ENCODE results near the gene CHST5. TPM values are rescaled to one million over a fixed set of nuclear protein-coding genes. Genes with fewer than 3 reads are reported as not detected.

CHST5 gene
- total and polyA plus RNA-seq, 2 donors (not counting 3 experiments of a cell fraction or from before 2014, with no cell fraction given), result 0.23 to 0.29 TPM

DNA sequence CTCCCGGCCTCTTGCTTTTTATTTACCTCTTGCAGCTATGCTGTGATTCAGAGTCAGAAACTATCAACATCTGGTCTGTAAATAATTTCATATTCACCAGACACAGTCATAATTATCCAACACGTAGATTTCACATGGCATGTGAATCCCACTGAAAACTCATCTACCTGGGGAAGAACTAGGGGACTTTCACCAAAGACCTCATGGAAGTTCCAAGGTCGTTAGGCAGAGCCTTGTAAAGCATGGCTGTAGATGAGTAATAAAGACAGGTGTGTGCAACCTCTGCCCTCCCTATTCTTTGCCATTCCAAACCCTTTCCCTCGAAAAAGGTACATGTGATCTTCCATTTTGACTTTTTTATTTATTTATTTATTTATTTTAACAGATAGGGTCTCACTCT, 1.9 kb upstream of the CHST5 start:
- no peaks in the 10 kb centered on the region for H3K27me3 ChIP-seq (ENCODE audit: control insufficient read depth in 2 of 2, insufficient read depth in 2 of 2, low read length in 2 of 2)
- no peak for DNase-seq (ENCODE audit: low read depth, low spot score)
- H3K4me1 ChIP-seq (ENCODE audit: control insufficient read depth, extremely low read depth, insufficient read depth, low read length), result no peaks in the 10 kb centered on the region
- H3K9ac ChIP-seq (replicated peaks; ENCODE audit: extremely low read depth, insufficient read depth, low read length), result no peak overlapping the region
- H2AFZ ChIP-seq (ENCODE audit: low read depth, low read length), result no peak overlapping the region
- H3K4me3 ChIP-seq (replicated peaks in 1 of 3; ENCODE audit: insufficient read depth in 1 of 3, low read depth in 1 of 3, low read length in 3 of 3), result no peak overlapping the region
- no TSS peak for BruUV-seq (replicated peaks)
- H3K9me3 ChIP-seq (replicated peaks; ENCODE audit: control insufficient read depth, insufficient read depth, low read length), result no peaks in the 10 kb centered on the region
- ChIA-PET CTCF (interaction anchor here (0.7 to 1.0 kb wide), 3 partner anchors 13 to 21 kb away, joined by 3 to 4 read pairs (median 3); no protein-coding TSS in a partner anchor), POLR2A (no interaction called here)
- H3K4me2 ChIP-seq (ENCODE audit: insufficient read depth, low read length), result no peak overlapping the region
- no peak overlapping the region for H3K27ac ChIP-seq (ENCODE audit: insufficient read depth, low read depth, low read length)
- no peak for TF ChIP-seq FOS (IDR thresholded peaks at IDR 0.05; ENCODE audit: borderline replicate concordance, insufficient read depth, low read length)
- no peak for TF ChIP-seq EZH2 (IDR thresholded peaks at IDR 0.05; ENCODE audit: borderline replicate concordance, low read depth, low read length, severe bottlenecking)
- TF ChIP-seq MYC (IDR thresholded peaks at IDR 0.05; ENCODE audit: low read depth, low read length), result no peak
- TF ChIP-seq, protein P1, sequence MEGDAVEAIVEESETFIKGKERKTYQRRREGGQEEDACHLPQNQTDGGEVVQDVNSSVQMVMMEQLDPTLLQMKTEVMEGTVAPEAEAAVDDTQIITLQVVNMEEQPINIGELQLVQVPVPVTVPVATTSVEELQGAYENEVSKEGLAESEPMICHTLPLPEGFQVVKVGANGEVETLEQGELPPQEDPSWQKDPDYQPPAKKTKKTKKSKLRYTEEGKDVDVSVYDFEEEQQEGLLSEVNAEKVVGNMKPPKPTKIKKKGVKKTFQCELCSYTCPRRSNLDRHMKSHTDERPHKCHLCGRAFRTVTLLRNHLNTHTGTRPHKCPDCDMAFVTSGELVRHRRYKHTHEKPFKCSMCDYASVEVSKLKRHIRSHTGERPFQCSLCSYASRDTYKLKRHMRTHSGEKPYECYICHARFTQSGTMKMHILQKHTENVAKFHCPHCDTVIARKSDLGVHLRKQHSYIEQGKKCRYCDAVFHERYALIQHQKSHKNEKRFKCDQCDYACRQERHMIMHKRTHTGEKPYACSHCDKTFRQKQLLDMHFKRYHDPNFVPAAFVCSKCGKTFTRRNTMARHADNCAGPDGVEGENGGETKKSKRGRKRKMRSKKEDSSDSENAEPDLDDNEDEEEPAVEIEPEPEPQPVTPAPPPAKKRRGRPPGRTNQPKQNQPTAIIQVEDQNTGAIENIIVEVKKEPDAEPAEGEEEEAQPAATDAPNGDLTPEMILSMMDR (IDR thresholded peaks at IDR 0.05; ENCODE audit: extremely low read depth in 1 of 2, insufficient read depth in 1 of 2, low read depth in 1 of 2, low read length in 2 of 2), result no peak
- no peak for TF ChIP-seq POLR2A (IDR thresholded peaks at IDR 0.05; ENCODE audit: low read depth, low read length)
- TF ChIP-seq, protein P2, sequence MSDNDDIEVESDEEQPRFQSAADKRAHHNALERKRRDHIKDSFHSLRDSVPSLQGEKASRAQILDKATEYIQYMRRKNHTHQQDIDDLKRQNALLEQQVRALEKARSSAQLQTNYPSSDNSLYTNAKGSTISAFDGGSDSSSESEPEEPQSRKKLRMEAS (IDR thresholded peaks at IDR 0.05; ENCODE audit: insufficient read depth, insufficient read length), result no peak
- TF ChIP-seq JUN (IDR thresholded peaks at IDR 0.05; ENCODE audit: borderline replicate concordance, insufficient read depth, insufficient read length, low read depth), result no peak
- TF ChIP-seq POLR2AphosphoS5 (IDR thresholded peaks at IDR 0.05; ENCODE audit: insufficient read depth, low read depth, low read length), result no peak
- no peak for TF ChIP-seq GATA2 (IDR thresholded peaks at IDR 0.05; ENCODE audit: insufficient read depth, insufficient read length, low read depth, low read length)
- intact Hi-C loops (cut with micrococcal nuclease), result no loop called here
- FAIRE-seq, result no peak
- dilution Hi-C loops (cut with MboI; ENCODE audit: extremely low pct_ligation_motif_present, low sequenced_read_pairs), result no loop called here
- H4K20me1 ChIP-seq (replicated peaks; ENCODE audit: control insufficient read depth, extremely low read depth, insufficient read depth, low read length), result no peaks in the 10 kb centered on the region
- no peaks in the 10 kb centered on the region for H3K36me3 ChIP-seq (ENCODE audit: control insufficient read depth in 2 of 2, extremely low read depth in 1 of 2, insufficient read depth in 2 of 2, low read length in 2 of 2)
- no peaks in the 10 kb centered on the region for H3K9me1 ChIP-seq (replicated peaks; ENCODE audit: control insufficient read depth, extremely low read depth, insufficient read depth, low read length)
- H3K79me2 ChIP-seq (ENCODE audit: control insufficient read depth, insufficient read depth, low read length), result no peaks in the 10 kb centered on the region
